GM19324 (cell line): ENCODE measurements around the gene ARNT2.
"Not testable (repeated sequence)": the region's sequence is repeated elsewhere in the genome, so short reads cannot be mapped to it uniquely, and the experiment has no call there.

Experiments
- ATAC-seq: cut with Tn5 transposase; IDR thresholded peaks from one replicate; pipeline ENCODE4 v1.9.1; 2021; ENCODE audit warnings: mild to moderate bottlenecking, moderate library complexity; ENCODE audit not compliant: unreplicated experiment, low FRiP score

The ARNT2 gene

DNA sequence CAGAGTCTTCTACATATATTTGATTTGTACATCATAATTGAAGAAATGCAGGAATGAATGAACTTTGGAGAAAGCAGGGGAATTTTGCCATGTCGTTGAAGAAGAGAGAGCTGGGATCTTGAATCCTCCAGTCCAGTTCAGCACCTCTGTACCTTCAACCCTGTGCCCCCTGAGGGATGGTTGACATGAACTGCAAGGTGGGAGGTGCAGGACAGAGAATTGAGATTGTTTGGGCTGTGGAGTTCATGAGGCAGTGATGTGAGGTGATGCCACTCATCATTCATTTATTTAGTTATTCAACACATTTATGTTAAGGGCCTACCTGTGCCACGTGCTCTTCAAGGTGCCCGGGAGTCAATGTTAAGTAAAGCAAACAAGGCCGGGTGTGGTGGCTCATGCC lies 104.6 kb downstream of the ARNT2 start:
- ATAC-seq = no peak

DNA sequence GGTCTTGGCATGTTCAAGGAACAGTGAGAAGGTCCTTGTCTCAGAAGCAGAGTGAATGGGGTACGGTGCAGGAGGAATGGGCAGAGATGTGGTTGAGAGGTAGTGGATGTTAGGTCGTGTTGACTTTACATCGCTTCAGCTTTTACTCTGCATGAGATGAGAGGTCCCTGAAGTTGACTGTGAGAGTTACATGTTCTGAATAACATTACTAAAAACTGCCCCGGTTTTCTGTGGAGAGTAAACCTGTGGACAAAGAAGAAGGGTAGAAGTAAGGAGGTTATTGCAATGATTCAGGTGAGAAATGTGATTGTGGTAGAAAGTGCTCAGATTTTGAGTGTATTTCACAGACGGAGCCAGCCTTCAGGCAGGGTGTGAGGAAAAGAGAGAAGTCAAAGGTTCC lies 105.6 kb downstream of the ARNT2 start:
- no peak for ATAC-seq

DNA sequence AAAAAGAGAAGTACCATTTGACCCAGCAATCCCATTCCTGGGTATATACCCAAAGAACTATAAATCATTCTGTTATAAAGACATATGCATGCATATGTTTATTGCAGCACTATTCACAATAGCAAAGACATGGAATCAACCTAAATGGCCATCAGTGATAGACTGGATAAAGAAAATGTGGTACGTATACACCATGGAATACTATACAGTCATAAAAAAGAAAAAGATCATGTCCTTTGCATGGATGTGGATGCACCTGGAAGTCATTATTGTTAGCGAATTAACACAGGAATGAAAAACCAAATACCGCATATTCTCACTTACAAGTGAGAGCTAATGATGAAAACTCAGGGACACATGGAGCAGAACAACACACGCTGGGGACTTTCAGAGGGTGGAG lies 106.8 kb downstream of the ARNT2 start:
- ATAC-seq = not testable (repeated sequence)

DNA sequence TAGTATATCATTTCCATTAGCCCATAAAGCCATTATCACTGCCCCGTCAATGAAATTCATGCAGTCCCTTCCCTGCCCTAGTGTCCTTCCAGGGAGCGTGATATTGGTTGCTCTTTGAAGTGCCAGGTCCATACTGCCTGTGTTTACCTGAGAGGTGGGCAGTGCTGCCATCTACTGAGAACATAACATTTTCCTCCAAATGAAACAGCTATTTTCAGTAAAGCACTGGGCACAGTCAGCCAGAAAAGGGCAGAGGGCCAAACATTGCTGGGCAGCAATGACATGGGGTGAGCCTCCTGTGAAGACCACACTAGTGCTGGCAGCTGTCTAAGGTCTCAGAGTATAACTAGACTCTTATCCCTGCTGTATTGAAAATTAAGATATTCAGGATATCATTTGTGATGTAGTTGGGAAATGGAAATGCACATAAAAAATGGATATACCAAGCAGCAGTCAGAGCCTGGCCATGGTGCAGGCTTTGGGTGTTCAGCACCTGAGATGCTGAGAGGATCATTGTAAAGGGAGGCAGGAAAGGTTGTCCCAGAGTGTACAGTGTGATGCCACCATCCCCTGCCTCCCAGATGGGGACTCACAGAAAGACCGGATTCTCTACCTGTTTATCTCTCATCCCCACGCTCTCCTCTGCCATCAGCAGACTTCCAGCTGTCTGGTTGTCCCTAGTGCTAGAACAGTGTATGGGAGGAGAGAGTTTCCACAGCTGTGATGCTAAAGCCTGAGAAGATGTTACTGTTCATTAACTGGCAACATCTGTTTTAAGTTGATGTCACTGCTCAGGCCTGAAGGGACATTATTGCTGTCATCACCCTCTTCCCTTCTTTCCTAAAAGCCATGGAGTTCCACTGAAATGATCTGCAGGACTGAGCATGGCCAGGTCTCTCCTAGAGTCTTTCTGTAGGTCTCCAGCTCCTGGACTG lies 108.8 kb downstream of the ARNT2 start:
- ATAC-seq = no peak

DNA sequence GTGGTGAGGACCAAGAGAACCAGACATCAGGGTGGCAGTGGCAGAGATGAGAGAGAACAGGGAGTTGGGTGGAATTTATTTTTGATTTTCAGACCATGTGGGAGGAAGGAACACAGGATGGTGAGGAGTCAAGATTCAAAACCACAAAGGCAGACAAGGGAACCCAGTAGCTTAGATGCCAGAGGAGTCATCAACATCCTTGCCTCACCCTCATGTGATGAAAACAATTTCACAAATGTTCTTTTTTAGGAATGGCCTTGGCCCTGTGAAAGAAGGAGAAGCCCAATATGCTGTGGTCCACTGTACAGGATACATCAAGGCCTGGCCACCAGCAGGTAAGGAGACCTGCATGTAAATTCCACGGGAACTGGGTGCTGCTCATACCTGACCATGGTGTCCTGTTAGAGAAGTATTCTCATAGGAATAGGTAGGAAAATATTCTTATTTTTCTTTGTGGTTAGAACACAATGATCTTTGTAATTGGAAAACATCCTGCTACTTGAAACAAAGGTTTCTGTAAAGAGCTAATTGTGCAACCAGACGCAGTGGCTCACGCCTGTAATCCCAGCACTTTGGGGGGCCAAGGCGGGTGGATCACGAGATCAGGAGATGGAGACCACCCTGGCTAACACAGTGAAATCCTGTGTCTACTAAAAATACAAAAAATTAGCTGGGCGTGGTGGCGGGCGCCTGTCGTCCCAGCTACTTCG lies 110.0 kb downstream of the ARNT2 start:
- no peak for ATAC-seq

DNA sequence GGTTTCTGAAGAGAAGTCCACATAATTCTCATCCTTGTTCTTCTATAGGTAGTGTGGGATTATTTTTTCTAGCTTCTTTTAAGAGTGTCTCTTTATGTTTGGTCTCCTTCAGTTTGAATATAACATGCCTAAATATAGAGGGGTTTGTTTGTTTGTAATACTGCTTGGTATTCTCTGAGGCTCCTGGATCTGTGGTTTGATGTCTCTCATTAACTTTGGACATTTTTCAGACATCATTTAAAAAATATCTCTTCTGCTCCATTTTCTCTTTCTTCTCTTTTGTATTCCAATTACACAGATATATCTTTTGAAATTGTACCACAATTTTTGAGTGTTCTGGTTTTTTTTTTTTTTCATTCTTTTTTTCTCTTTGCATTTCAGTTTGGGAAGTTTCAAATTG lies 113.1 kb downstream of the ARNT2 start:
- ATAC-seq = no peak

DNA sequence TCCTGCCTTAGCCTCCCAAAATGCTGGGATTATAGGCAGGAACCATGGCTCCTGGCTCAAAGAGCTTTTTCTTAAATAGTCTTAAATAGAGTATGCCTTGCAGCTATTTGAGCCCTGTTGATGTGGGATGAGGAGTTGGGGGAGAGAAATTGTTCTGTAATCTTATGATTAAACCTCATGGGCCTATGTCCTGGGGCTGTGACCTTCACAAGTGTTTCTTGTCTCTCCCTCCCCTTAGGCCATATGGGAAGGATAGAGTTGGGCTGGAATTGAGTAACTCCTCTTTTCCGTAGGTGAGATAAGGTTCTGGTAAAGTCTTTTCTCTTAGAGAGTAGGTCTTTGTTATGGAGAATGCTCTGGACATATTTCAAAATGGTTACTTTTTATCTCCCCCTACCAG lies 114.3 kb downstream of the ARNT2 start:
- no peak for ATAC-seq

DNA sequence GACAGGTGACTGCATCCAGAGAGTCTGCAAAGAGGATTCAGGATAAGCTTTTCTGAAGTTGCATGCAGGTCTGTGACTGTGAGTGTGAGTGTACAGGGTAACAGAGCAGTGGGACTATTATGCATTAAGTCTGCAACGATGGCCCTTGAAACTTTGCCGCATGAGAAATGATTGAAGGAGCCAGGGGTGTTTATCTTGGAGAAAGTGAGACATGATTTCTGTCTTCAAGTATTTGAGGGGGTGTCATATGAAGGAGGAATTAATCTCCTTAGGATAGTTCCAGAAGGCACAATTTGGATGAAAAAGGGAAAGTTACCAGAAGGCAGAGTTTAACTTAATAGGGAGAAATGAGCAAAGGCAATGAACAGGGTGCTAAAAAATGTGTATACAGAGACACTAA lies 119.6 kb downstream of the ARNT2 start:
- no peak for ATAC-seq

DNA sequence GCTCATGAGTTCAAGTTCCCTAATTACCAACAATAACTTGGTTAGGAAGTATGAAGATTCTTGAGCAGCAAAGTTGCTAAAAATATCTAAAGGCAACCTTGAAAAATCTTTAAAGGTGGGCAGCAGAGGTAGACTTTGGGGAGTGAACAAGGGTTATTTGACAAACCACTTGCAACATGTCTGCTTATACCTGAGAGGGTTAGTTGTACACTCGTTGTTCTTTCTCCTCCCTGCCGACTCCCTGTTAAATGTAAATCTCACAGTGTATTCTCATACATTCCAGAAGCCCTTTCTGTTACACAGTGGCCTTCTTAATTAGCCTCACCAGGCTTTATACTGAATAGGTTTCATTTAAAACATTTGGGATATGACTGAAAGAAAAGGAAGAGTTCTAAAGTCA lies 121.7 kb downstream of the ARNT2 start:
- no peak for ATAC-seq

DNA sequence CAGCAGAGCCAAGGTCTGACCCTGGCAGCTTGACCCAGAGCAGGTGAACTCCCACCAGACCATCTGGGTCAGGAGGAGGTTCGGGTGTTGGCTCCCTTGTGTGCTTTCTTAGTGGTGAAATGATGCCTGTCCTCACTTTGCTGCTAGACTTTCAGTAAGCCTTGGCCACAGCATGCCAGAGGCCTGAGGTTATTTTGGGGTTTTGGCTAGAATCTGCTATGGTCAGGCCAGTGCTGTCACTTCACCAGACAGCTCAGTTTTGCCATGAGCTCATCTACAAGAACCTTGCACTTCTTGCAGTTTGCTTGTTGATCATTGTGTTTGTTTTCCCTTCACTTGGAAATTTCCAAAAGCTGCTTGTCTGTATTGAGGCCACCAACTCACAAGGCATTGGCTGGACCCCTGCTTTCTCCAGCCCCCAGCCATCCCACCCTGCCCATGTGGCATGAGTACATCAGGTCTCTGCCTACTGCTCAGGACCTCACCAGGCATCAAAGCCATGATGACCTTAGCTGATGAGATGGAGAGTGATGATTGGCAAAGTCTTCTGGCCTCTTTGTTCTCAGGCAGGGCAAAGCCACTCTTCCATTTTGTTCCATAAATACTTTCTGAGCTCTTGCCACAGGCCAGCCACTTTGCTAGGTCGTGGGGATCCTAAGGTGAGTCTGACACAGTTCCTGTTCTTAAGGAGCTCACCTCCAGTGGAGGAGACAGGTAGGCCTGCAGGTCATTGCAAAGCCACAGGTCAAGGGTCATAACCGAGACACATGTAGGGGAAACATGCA lies 122.6 kb downstream of the ARNT2 start:
- ATAC-seq = no peak

DNA sequence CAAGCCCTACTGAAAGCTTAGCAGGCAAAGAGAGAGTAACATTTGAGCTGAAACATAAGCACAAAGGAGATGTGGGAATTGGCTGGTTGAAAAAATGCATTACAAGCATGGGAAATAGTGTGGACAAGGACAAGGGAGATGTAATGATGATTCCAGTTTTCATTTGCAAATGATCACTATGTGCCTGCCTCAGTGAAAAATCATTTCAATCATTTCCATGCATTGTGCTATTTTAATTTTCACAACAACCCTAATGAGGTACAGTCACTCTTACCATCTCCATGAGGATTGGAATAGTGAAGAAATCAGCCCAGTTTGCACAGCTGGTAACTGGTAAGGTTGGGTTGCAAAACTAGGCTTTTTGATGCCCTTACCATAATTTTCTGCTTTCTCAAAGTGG lies 123.2 kb downstream of the ARNT2 start:
- ATAC-seq = no peak

DNA sequence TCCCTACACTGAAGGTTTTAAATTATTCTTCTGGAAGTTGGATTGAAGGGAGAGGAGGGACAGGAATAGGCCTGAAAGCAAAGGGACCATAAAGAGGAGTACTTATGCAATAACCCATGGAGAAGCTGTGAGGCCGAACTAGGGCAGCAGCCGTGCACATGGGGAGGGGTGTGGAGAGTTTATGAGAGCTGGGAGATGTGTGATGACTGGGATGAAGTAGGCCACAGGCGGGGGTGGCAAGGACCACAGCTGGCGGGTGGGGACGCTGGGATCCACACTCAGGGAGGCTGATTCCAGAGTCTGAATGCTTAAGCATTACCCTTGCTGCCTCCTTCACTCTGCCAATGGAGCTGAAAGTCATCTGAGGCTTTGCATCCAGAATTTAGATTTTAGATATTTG lies 123.8 kb downstream of the ARNT2 start:
- no peak for ATAC-seq

DNA sequence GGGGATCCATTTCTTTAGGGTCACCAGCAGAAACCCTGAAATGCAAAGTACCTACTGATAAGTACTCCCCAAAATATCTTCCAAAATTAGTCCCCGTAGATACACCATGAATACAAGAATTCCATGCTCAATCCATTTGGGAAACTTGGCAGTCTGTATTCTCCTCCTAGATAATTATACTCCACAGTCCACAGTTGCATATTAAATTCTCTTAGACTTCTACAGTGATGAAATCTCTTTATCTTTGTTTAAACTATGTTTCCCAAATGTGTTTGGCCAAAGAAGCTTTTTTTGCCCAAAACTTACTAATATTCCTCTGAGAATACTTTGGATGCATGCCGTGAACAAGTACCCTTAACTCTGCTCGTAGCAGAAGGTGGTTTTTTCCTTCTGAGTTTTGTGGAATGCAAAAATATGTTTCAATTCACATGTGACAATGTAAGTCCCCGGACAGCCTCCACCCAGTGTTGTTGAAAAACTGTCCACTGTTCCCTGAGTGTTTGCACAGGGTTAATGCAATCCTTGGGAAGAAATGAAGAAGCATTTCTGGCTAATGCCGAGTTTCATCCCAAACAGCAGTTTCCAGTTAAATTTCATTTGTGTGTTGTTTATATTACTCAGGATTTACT lies 126.7 kb downstream of the ARNT2 start:
- no peak for ATAC-seq

DNA sequence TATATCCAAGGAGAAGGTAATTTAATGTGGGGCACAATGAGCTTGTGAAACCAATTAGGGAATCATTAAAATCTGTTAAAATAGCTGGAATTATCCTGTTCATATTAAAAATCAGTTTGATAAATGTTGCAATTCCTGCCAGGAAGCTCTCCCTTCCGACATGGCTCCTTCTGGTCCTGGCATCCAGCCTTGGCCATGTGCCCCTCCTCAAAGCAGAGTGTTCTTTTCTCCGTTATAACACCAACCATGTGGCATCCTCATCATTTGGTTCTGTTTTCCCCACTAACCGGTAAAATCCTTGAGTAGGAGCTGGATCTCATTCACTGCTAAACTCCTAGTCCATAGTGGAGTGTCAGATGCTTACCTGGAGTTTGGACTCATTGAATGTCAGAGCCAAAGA lies 127.2 kb downstream of the ARNT2 start:
- ATAC-seq = no peak

DNA sequence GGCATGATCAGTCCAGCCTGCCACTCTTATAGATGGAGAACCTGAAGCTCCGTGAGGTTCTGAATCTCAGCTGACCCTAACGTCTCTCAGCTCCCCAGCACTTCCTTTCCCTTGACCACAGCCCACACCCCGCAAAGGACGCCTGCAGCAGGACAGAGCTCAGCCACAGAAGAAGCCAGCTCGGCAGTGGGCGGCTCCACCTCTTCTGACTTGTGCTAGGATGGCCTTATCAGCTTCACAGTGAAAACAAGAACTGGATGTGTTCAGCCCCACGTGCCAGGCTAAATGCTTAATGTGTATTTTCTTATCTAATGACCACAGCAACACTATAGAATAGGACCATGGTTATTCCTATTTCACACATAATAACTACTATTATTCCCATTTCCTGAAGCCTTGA lies 127.6 kb downstream of the ARNT2 start:
- no peak for ATAC-seq

DNA sequence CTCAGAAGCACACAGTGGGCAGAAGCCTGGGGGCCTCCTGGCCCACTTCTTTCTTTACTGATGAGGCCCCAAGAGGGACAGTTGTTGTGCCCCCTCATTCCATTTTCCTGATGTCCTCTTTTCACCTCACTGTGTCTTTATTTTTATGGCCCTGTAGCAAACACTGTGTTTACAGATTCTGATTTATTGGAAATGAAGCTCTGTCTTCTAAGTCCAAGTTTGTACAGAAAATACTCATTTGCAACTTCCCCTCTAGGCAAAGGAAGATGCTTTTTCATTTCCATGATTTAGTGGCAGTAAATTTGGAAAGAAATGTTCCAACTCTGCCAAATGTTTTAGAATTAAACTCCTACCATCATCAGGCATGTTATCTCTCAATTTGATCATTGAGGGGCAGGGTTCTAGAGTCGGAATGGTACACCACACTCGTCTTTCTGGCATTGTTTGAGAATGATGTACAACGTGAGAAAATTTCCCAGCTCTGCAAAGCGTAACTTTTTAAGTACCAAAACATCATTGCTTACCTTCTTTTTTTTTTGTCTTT lies 129.7 kb downstream of the ARNT2 start:
- no peak for ATAC-seq

DNA sequence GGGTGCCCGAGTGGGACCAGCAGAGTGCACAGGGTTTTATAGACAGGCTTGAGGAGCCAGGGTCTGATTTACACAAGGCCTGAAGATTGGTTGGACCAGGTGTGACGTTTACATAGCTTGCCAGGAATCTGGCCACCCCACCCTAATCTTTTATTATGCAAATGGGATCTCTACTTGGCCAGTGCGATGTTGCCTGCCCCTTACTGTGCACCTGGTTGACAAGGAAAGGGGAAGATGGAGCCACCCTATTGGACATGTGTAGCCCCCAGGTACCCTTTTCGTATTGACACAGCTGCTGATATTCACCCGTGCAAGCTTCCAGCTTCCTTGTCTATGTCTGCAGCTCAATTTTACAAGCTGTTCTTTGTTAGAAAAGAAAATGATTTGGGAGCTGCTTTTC lies 132.0 kb downstream of the ARNT2 start:
- no peak for ATAC-seq

DNA sequence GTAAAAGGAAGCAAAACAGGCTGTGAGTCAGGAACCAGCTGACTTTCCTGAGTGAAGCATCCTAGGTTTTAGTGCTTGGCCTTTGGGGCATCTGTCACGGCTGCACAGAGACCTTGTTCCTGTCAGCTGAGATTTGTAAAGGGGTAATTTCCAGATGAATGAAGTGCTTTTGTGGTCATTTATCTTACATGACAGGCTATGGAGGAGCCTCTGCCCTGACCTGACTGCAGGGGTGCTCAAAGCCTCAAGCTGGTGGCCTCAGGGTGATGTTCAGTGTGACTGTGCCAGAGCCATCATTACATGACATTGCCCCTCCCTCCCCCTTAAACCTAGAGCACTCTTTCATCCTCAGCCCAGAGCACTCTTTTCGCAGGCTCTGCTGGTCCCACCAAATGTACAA lies 132.5 kb downstream of the ARNT2 start:
- ATAC-seq = no peak

DNA sequence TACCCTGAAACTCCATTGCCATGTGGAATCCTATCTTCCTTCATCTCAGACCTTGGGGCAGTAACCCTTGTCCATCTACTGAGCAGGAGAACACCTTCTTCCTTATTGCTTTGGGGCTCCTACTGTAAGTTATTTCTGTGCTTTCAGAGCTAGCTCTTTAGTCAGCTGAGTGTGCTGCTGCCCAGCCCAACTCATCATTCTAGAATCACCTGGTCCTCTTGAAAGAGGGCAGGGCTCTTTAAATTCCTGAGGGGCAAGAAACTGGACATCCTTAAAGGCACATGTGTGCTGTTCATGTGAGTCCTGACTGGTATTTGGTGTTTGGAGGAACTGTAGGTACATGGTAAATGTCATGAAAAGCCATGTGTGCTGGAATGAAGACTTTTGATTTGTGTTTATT lies 140.9 kb downstream of the ARNT2 start:
- ATAC-seq = no peak

DNA sequence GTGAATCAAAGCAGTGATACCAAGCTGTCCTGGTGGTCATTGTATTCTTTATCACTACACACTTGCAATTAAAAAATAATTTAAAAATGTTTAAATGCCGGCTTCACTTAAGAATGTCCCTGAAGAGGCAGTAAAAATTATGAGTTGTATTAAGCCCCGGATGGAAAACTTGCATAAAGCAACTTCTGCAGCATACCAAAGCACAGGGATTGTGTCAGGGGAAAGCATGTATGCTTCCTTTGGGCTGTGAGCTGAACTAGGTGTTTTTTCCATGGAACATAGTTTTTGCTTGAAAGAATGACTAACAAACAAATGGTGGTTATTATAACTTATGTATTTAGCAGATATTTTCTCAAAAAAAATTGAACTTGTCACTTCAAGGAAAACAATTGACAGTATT lies 143.1 kb downstream of the ARNT2 start:
- no peak for ATAC-seq
